Endothelial cell of hepatic sinusoid (primary cell): ENCODE results near the gene SLC25A10.
"Not testable (repeated sequence)": the region's sequence is repeated elsewhere in the genome, so short reads cannot be mapped to it uniquely, and the experiment has no call there.

Experiments
- in situ Hi-C: cut with HindIII; loops from 2 replicates; pipeline ENCODE4 v1.10.0; 2017; ENCODE audit warnings: low sequenced_read_pairs

SLC25A10 gene

DNA sequence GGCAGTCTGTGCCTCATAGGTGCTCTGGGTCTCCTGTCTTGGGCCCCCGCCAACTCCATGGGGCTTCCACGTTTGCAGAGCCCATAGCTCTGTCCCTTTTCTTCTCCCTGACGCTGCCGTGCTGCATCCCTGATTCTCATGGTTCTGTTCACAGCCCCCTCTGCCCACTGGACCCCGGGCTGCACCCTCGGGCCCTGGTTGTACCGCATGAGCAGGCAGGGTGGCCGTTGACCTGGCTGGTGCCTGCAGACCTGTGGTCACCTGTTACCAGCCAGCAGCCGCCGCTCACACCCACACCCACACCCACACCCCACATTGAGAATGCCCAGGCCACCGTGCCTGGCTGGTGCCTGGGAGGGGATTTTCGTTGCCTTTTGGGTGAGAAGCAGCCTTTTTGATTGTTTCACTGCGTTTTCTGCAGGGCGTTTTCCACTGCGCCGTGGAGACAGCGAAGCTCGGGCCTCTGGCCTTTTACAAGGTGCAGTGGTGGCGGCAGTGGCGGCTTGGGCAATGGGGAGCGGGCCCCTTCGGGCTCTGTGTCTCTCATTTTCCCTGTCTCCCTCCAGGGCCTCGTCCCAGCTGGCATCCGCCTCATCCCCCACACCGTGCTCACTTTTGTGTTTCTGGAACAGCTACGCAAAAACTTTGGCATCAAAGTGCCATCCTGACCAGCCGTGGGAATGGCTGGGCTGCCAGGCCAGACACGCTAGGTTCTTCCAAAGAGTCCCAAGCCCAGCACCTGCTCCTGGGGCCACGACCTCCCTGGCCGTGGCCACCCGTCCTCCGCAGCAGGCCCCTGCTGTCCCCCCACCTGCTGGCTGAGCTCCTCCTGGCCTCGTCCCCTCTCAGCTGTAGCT lies 7.6 kb downstream of the SLC25A10 start:
- in situ Hi-C loops: no loop called here

DNA sequence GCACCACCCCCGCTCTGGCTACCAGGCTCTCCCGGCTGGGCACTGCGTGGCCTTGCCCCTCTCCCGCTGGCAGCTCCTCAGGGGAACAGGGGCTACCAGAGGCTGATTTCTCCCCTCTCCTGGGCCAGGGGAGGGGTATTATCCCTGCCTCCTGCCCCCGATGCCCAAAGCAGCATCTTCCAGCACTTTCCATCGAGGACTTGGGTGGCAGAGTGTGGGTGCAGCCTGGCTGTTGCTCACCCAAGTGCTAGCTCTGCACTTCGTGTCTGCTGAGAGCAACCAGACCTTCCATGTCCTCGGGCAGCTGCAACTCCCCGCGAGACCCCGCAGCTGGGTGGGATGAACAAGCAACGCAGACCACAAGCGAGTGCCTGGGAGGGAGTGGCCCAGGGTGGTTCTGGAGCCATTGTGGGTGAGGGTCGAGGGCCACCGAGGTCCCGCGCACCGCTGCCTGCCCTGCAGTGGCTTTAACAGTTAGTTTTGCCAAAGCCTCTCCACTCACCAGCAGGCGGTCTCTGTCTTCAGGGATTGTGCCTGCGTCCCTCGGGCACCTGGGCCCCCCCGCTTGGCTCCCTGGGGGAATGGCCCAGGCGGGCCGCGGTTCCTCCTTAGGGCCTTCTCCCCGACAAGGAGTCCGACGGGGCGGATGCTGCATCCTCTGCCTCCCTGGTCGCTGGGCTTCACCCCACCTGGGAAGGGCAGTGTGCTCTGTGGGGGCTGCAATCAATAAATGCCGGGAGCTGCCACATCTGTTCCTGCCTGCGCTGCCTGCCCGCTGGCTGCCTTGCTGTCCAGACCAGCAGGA lies 8.4 kb downstream of the SLC25A10 start:
- in situ Hi-C loops: no loop called here

DNA sequence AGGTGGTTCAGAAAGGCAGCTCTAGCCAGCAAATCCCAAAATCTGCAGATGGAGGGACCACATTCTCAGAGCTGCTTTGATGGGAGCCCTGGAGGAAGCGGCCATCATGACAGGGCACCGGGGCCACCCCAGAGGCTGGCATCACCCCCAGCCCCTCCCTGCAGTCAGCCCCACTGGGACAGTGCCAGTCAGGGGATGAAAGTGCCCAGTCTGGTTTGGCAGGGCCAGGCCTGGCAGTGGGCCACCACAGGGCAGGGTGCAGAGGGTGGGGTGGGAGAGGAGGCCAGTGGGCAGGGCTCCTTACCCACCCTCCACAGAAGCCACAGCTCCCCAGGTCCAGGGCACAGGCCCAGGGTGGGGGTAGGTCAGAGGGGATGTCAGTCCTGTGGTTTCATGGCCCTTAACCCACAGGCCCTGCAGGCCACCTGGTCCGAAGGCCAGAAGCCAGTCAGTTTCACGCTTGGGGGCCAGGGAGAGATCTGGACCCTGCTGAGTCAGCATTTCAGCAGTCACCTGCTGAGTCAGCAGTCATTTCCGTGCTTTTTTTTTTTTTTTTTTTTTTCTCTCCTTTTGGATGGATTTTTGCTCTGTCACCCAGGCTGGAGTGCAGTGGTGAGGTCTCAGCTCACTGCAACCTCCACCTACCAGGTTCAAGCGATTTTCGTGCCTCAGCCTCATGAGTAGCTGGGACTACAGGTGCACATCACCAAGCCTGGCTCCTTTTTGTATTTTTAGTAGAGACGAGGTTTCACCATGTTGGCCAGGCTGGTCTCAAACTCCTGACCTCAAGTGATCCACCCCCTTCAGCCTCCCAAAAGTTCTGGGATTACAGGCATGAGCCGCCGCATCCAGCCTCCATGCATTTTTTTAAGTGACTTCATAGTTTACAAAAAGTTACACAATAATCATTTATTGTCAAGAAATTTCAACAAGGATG lies 10.4 kb downstream of the SLC25A10 start:
- in situ Hi-C loops: no loop called here

DNA sequence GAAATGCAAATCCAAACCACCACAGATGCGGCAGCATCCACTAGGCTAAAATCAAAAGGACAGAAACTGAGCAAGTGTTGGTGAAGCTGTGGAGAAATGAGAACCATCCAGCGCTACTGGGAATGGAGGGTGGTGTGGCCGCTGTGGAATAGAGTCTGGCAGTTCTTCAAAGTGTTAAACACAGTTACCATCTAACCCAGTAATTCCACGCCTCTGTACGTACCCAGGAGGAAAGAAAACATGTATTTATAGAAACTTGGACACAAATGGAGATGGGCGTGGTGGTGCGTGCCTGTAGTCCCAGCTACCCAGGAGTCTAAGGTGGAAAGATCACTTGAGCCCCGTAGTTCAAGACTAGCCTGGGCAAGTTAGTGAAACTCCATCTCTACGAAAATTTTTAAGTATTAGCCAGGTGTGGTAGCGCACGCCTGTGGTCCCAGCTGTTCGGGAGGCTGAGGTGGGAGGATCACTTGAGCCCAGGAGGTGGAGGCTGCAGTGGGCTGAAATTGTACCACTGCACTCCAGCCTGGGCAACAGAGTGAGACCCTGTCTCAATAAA lies 11.6 kb downstream of the SLC25A10 start:
- in situ Hi-C loops: no loop called here

DNA sequence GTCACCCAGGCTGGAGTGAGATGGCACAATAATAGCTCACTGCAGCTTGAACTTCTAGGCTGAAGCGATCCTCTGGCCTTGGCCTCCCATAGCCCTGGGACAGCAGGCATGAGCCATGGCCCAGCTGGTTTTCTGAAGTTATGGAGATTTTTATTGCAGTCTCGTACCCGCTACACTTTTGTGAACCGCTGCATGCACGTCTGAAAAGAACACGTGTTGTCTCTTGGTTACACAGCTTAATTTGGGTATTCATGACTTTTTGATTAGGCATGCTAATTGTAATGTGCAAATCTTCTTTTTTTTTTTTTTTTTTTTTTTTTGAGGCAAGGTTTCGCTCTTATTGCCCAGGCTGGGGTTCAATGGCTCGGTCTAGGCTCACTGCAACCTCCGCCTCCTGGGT lies 13.4 kb downstream of the SLC25A10 start:
- in situ Hi-C loops: no loop called here

DNA sequence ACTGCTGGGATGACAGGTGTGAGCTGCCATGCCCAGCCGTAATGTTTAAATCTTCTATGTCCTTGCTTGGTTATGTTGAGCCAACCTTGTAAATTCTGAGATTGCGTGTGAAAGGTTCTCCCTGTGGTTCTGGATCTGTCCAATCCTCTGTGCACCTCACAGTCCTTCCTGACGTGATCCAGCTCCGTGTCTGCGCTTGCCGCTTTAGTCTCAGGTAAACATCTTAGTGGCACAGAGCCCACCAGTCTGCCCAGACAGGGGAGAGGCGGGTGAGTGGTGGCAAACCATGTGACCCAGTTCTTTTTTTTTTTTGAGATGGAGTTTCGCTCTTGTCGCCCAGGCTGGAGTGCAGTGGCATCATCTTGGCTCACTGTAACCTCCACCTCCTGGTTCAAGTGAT lies 13.9 kb downstream of the SLC25A10 start:
- in situ Hi-C loops: no loop called here

DNA sequence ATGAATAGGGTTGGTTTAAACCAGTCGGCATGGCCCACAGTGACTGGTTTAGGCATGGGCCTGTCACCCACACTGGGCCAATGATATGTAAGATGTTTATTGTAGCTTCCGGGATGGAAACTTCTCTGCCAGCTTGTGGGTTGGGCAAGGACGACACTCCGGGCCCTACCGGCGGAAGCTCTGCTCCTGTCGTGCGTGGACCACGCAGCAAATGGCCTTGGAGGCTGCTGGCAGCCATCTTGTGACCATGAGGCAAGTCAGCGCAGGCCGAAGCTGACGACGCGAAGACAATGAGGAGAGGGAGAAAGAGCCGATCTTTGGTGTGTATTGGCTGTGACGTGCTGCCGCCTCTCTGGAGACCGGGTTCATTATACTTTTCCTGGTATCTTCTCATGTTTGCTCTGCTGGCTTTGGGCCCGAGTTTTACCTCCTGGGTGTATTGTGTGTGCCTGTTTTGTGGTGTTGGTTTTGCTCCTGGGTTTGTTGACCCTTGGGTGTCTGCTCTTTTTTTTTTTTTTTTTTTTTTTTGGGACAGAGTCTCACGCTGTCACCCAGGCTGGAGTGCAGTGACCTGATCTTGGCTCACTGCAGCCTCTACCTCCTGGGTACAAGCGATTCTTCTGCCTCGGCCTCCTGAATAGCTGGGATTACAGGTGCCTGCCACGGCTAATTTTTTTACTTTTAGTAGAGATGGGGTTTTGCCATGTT lies 15.4 kb downstream of the SLC25A10 start:
- in situ Hi-C loops: no loop called here

DNA sequence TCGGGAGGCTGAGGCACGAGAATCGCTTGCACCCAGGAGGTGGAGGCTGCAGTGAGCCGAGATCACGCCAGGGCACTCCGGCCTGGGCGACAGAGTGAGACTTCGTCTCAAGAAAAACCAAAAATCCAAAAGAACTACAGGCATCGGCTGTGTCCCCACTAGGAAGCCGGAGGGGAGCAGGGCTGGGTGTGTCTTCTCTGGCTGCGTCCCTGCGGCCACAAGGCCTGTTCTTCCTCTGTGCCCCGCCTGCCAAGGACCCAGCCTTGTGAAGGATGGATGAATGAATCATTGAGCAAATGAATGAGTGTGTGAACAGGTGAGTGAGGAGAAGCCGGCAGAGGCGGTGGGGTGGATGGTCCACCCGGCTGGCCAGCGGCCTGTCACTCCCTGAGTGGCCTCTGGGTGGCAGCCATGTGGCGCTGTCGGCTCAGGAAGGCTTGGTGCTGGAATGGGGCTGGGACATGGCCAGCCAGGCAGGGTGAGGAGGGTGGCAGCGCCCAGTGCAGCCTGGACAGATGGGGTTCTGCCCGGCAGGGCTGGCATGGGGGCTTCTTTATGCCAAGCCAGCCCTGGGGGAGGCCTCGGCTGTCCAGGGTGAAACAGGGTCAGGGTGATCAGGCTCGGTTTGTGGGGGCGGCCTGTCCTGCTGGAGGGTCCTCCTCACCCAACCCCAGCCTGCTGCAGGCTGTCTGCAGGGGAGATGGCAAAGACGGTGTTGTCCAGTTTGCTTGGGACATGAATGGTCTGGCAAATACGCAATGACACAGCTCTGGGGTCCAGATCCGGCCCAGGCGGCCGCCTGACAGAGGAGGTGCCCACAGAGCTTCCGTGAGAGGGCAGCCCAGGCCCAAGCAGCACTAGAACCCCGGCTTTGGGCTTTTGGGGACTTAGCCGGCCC lies 21.7 kb downstream of the SLC25A10 start:
- in situ Hi-C loops: no loop called here

DNA sequence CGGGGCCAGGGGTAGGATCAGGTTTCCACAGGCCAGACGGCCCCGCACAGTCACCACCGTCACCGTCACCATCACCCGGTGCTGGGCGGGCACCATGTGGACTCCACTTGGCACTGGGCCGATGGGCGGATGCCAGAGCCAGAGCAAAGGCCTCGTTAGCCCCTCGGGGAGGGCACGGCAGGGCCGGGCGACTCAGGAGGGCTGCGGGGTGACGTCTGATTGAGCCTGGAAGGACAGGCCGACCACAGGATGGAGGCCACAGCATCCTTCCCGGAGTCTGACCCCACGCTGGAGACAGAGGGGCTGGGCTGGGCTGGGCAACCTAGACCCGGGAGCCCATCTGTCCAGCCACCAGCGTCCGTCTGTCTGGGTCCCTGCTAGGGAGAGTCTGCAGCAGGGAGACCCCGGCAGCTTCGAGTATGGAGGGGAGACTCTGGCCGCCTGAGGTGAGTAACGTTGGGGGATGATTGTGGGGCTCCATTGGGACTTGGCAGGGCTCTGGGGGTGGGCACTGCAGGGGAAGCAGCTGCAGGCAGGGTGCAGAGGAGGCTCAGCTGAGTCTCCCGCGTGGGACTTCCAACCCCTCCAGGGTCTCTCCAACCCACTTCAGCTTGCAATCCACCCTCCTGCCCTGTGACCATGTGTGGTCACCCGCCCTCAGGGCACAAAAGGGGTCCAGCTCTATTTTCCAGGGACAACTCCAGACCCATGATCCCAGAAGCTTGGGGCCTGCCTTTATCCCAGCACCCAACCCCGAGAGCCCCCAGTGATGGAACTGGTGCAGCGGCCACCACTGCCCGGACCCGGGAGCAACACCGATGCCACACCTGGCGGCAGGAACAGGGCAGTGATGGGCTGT lies 22.6 kb downstream of the SLC25A10 start:
- in situ Hi-C loops: no loop called here

DNA sequence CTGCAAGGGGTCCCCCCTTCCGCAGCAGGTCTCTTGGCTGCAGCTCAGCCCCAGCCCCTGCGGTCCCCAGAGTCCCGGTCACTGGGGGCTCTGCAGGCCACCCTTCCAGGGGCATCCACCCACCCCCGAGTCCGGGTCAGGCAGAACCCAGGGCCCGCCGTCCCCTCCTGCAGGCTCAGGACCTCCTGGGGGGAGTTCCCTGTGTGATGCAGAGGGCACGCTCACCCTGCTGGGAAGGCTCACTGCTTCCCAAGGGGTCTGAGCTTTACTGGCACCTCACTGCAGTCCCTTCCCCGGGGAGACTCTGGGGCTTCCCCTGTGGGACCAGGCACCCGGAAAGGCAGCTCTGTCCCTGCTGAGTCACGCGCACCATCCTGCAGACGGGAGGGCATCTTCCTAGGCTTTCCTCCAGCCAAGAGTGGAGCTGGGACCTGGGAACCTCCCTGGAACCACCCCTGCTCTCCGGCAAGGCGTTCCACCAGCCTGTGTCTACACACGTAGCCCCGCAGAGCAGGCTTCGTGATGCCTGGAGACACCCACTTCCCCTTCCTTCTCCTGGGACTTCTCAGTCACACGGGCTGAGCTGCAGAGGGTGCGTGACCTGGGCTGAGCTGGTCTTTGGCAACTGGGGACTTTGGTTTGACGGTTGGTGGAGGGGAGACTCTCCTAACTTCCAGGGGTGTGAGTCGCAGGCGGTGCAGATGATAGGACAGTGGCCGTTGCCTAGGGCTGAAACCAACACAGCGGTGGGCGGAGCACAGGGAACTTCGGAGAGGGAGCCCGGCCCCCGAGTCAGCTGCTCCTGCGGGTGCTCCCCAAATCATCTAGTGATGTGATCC lies 23.4 kb downstream of the SLC25A10 start:
- in situ Hi-C loops: no loop called here

DNA sequence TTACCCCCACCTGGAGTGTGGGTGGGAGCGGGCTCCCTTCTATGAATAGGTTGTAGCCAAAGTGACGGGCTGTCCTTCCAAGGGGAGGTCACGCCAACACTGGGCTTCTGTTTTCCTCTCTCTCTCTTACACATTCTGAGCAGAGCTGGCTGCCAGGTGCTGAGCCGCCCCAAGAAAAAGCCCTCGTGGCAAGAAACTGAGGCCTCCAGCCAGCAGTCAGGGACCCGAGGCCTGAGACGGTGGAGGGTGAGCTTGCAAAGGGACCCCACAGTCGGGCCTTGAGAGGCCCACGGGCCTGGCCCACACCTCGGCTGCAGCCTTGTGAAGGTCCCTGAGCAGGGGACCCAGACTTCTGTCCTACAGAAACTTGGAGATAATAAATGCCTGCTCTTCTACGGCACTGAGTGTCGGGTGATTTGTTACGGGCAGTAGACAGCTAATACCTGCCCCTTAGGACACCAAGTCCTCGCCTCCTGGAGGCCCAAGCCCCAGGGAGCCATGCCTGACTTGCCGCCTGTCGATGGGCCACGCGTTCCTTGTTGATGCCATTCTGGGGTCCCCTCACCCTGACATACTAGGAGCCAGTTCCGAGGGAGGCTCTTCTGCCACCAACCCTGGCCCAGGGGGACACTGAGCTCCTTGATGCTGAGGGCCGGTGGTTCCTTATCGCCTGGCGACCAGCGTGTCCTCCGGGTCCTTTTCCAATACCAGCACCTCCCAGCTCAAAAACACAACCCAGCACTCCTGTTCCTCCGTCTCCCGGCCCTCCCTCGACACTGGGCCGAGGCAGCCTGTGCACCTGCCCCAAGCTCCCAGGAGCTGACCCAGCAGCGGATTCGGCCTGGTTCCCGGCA lies 26.1 kb downstream of the SLC25A10 start:
- in situ Hi-C loops: no loop called here

DNA sequence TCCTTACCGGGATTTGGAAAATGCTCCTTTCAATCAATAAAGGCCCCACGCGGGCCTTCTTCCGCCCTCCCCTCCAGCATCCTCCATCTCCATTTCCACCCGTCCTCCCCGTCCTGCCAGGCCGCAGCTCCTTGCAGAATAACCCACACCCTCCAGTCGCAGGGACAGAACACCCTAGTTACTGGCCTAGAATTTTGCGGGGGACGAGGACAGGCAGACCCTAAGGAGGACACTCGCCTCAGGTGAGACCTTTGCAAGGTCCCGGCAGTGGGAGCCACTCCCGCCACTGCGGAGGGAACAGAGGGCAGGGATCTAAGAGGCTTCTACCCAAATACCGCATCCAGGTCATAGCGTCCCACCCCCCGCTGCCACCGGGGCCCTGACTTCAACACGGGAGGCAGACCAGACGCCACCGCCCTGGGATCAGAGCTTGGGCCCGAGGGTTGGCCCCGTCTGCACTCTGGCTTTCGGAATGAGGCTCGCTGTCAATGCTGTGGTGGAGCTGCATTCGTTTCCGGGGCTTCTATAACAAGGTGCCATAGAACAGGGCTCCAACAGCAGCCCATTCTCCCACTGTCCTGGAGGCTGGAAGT lies 26.8 kb downstream of the SLC25A10 start:
- in situ Hi-C loops: no loop called here

DNA sequence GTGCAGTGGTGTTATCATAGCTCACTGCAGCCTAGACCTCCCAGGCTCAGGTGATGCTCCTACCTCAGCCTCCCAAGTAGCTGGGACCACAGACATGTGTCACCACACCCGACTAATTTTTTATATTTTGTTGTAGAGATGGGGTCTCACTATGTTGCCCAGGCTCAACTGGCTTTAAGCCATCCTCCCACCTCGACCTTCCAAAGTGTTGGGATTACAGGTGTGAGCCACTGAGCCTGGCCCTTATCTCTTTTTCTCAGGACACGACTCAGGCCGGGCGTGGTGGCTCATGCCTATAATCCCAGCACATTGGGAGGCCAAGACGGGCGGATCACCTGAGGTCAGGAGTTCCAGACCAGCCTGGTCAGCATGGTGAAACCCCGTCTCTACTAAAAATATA lies 27.5 kb downstream of the SLC25A10 start:
- in situ Hi-C loops: not testable (repeated sequence)

DNA sequence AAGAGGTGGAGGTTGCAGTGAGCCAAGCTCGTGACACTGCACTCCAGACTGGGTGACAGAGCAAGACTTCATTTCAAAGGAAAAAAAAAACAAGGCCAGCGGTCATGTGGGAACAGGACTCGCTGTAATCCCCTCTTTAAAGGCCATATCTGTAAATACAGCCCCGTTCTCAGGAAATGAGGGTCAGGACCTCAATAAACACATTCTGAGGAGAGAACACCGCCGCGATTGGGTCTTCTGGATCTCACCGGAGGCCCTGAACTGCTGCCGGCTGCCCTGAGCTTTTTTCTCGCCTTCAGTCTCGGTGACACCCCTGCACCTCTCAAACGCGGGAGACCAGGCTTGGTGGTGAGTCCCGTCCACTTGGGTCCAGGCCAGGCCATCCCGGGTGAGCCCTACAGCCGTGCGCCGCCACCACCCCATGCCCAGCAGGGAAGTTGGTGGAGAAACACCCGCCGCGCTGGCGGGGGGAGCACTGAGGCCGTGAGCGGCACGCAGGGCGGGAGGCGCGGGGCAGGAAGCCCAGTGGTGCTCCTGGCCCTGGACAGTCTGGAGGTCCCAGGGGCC lies 28.4 kb downstream of the SLC25A10 start:
- in situ Hi-C loops: no loop called here

DNA sequence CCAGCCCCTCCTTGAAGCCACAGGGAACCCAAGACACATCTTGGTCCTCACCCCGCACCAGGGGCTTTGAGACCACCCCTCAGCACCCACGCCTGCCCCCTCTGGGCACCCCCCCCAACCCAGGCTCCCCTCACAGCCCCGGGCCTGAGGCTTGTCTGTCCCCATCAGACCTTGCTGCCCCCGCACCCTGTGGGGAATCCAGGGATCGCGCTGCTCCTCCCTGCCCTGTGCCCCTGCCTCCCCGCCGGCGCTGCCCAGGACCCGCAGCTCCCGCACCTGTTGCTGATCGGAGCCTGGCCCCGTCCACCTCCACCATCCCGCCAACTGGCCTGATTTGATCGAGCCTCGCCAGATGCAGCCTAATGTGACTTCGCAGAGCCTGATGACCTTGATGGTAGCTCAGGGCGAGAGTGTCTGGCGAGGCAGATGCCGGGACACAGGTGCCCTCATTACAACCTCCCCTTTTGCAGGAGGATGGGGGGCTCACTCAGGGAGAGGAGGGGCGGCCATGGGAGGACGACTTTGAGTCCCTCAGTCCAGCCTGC lies 29.0 kb downstream of the SLC25A10 start:
- in situ Hi-C loops: no loop called here
